ENCODE data around the gene SLC36A3. TPM values are rescaled to one million over a fixed set of nuclear protein-coding genes. Genes with fewer than 3 reads are reported as not detected.

The SLC36A3 gene
- total and polyA plus RNA-seq, 2 donors (not counting 1 experiment from before 2014, with no cell fraction given), result not detected

DNA sequence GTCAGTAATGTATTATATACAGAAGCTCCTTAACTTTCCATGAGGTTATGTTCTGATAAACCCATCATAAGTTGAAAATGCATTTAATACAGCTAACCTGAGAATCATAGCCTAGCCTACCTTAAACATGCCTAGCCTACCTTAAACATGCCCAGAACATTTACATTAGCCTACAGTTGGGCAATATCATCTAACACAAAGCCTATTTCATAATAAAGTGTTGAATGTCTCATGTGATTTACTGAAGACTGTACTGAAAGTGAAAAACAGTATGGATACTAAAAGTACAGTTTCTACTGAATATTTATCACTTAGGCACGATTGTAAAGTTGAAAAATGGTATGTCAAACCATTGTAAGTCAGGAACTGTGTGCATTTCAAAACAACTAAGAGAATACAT lies 49.0 kb downstream of the SLC36A3 start:
- Histone ChIP-seq H3K9ac (ENCODE audit: low read length) (peak overlapping the region; percentile 85), H3K4me2 (replicated peaks; ENCODE audit: low read depth, low read length, poor library complexity, severe bottlenecking) (peak overlapping the region; percentile 83), H3K4me1 (ENCODE audit: control insufficient read depth in 2 of 2, insufficient read depth in 2 of 2, low read length in 2 of 2) (peaks cover 63 to 70% of the 10 kb centered on the region in 2 donors), H3K4me3 (ENCODE audit: control extremely low read depth in 1 of 5, extremely low read depth in 1 of 5, insufficient read depth in 1 of 5, low read depth in 2 of 5, low read length in 4 of 5) (peak overlapping the region; percentile 74 to 96 (median 89)), H2AFZ (ENCODE audit: insufficient read depth, low read depth, low read length, poor library complexity, severe bottlenecking) (no peak overlapping the region), H3K27ac (ENCODE audit: low read length in 2 of 2) (peak overlapping the region; percentile 14 to 90), H3K27me3 (replicated peaks in 1 of 4; ENCODE audit: control extremely low read depth in 1 of 4, control insufficient read depth in 3 of 4, insufficient read depth in 4 of 4, low read length in 3 of 4) (no peaks in the 10 kb centered on the region), H3K79me2 (ENCODE audit: control insufficient read depth, insufficient read depth, low read length) (peaks cover 67% of the 10 kb centered on the region), H4K20me1 (ENCODE audit: control insufficient read depth, insufficient read depth, low read length, poor library complexity, severe bottlenecking) (peaks cover 24% of the 10 kb centered on the region), H3K36me3 (replicated peaks in 1 of 2; ENCODE audit: control extremely low read depth in 1 of 2, control insufficient read depth in 1 of 2, extremely low read depth in 1 of 2, insufficient read depth in 2 of 2, low read length in 1 of 2) (peaks cover 0 to 26% of the 10 kb centered on the region in 2 experiments), H3K9me3 (ENCODE audit: control extremely low read depth in 1 of 3, control insufficient read depth in 2 of 3, insufficient read depth in 1 of 3, low read length in 2 of 3) (no peaks in the 10 kb centered on the region)
- no CpG with 5 or more reads among the region's 1 CpG for WGBS (ENCODE audit: insufficient coverage)
- Mint-ChIP-seq H3K27ac (peak overlapping the region; percentile 88), H3K27me3 (no peaks in the 10 kb centered on the region), H3K9me3 (ENCODE audit: insufficient read depth) (no peaks in the 10 kb centered on the region), H3K4me3 (peak overlapping the region; percentile 95), H3K4me1 (peaks cover 67% of the 10 kb centered on the region)
- CTCF ChIA-PET, result interaction anchor here (0.7 to 3.6 kb wide), 8 partner anchors 12 to 128 kb away, joined by 3 to 33 read pairs (median 3); no protein-coding TSS in a partner anchor
- POLR2A ChIA-PET, result interaction anchor here (1.0 to 3.6 kb wide), 2 partner anchors 42 to 99 kb away, joined by 3 to 53 read pairs; no protein-coding TSS in a partner anchor
- DNase-seq, result no peak
- ATAC-seq (ENCODE audit: low read depth), result no peak
- intact Hi-C loops (cut with micrococcal nuclease), result loop anchor here (5.0 to 10.0 kb wide), 3 partner anchors 518 to 1290 kb away; partner anchors contain the start of genes G3BP1, RBM22 and SLC26A2
- TF ChIP-seq, protein P1, sequence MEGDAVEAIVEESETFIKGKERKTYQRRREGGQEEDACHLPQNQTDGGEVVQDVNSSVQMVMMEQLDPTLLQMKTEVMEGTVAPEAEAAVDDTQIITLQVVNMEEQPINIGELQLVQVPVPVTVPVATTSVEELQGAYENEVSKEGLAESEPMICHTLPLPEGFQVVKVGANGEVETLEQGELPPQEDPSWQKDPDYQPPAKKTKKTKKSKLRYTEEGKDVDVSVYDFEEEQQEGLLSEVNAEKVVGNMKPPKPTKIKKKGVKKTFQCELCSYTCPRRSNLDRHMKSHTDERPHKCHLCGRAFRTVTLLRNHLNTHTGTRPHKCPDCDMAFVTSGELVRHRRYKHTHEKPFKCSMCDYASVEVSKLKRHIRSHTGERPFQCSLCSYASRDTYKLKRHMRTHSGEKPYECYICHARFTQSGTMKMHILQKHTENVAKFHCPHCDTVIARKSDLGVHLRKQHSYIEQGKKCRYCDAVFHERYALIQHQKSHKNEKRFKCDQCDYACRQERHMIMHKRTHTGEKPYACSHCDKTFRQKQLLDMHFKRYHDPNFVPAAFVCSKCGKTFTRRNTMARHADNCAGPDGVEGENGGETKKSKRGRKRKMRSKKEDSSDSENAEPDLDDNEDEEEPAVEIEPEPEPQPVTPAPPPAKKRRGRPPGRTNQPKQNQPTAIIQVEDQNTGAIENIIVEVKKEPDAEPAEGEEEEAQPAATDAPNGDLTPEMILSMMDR (IDR thresholded peaks at IDR 0.05), result no peak
- TF ChIP-seq EZH2 (IDR thresholded peaks at IDR 0.05; ENCODE audit: borderline replicate concordance, insufficient read depth, low read depth, low read length, poor library complexity, severe bottlenecking), result no peak

GRCh38 chr5:151253605-151253950 lies 50.0 kb downstream of the SLC36A3 start:
- peak overlapping the region; percentile 95 for H3K4me3 Mint-ChIP-seq
- Histone ChIP-seq H3K4me3 (ENCODE audit: control extremely low read depth in 1 of 5, extremely low read depth in 1 of 5, insufficient read depth in 1 of 5, low read depth in 2 of 5, low read length in 4 of 5) (peak overlapping the region; percentile 74 to 96 (median 89)), H3K27ac (ENCODE audit: low read length in 2 of 2) (peak overlapping the region; percentile 70 to 77), H3K4me2 (replicated peaks; ENCODE audit: low read depth, low read length, poor library complexity, severe bottlenecking) (peak overlapping the region; percentile 83), H3K27me3 (replicated peaks in 1 of 4; ENCODE audit: control extremely low read depth in 1 of 4, control insufficient read depth in 3 of 4, insufficient read depth in 4 of 4, low read length in 3 of 4) (no peaks in the 10 kb centered on the region), H3K79me2 (ENCODE audit: control insufficient read depth, insufficient read depth, low read length) (peaks cover 57% of the 10 kb centered on the region), H3K4me1 (ENCODE audit: control insufficient read depth in 2 of 2, insufficient read depth in 2 of 2, low read length in 2 of 2) (peaks cover 54 to 60% of the 10 kb centered on the region in 2 donors), H3K36me3 (replicated peaks in 1 of 2; ENCODE audit: control extremely low read depth in 1 of 2, control insufficient read depth in 1 of 2, extremely low read depth in 1 of 2, insufficient read depth in 2 of 2, low read length in 1 of 2) (peaks cover 0 to 16% of the 10 kb centered on the region in 2 experiments), H3K9ac (ENCODE audit: low read length) (peak overlapping the region; percentile 85), H4K20me1 (ENCODE audit: control insufficient read depth, insufficient read depth, low read length, poor library complexity, severe bottlenecking) (peaks cover 14% of the 10 kb centered on the region), H3K9me3 (ENCODE audit: control extremely low read depth in 1 of 3, control insufficient read depth in 2 of 3, insufficient read depth in 1 of 3, low read length in 2 of 3) (no peaks in the 10 kb centered on the region), H2AFZ (ENCODE audit: insufficient read depth, low read depth, low read length, poor library complexity, severe bottlenecking) (no peak overlapping the region)
- no peak for TF ChIP-seq EZH2 (IDR thresholded peaks at IDR 0.05; ENCODE audit: borderline replicate concordance, insufficient read depth, low read depth, low read length, poor library complexity, severe bottlenecking)
- TF ChIP-seq, protein P1 (IDR thresholded peaks at IDR 0.05), result no peak
- peak overlapping the region; percentile 88 for H3K27ac Mint-ChIP-seq
- CTCF ChIA-PET, result interaction anchor here (1.5 to 3.6 kb wide), 7 partner anchors 15 to 138 kb away, joined by 4 to 33 read pairs (median 7); no protein-coding TSS in a partner anchor
- no peaks in the 10 kb centered on the region for H3K27me3 Mint-ChIP-seq
- intact Hi-C loops (cut with micrococcal nuclease), result loop anchor here (1.0 to 10.0 kb wide), 9 partner anchors 29 to 1289 kb away; partner anchors contain the start of genes CCDC69, CD74, DCTN4 and G3BP1
- DNase-seq (no peak), ATAC-seq (ENCODE audit: low read depth) (no peak)
- no peaks in the 10 kb centered on the region for H3K9me3 Mint-ChIP-seq (ENCODE audit: insufficient read depth)
- POLR2A ChIA-PET, result interaction anchor here (0.6 to 3.6 kb wide), 6 partner anchors 12 to 518 kb away, joined by 3 to 53 read pairs (median 3); partner anchors contain the start of gene G3BP1
- 10% methylated on average over 4 of the region's 5 CpGs for WGBS (ENCODE audit: insufficient coverage)
- H3K4me1 Mint-ChIP-seq, result peaks cover 58% of the 10 kb centered on the region
